ENCODE data around the gene HTRA1.

Gene HTRA1

DNA sequence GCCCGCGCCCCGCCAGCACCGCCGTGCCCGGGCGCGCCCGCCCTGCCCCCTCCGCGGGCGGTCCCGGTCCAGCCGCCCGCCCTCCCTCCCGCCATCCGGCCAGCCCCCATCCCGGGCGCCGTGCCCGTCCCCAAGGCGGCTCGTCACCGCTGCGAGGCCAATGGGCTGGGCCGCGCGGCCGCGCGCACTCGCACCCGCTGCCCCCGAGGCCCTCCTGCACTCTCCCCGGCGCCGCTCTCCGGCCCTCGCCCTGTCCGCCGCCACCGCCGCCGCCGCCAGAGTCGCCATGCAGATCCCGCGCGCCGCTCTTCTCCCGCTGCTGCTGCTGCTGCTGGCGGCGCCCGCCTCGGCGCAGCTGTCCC lies at the start of gene HTRA1:
Gene HTRA1, plus strand, starts transcription at position 187 of the 362 bp plus-strand sequence. Its CDS starts 100 bp downstream, at position 287.
- H3K4me1 ChIP-seq, result no peaks in the 10 kb centered on the region
- no peak within 1 kb of the TSS for H3K9ac ChIP-seq
- no peaks in the 10 kb centered on the region for H4K20me1 ChIP-seq
- no peaks in the 10 kb centered on the region for H3K27me3 ChIP-seq
- H3K4me2 ChIP-seq, result no peak within 1 kb of the TSS
- H3K9me3 ChIP-seq, result peaks cover 18% of the 10 kb centered on the region
- H3K27ac ChIP-seq, result no peak within 1 kb of the TSS
- TF ChIP-seq Cebpa-rat (IDR thresholded peaks at IDR 0.05), result no peak
- no peaks in the 10 kb centered on the region for H3K36me3 ChIP-seq
- no peak within 1 kb of the TSS for H3K4me3 ChIP-seq

DNA sequence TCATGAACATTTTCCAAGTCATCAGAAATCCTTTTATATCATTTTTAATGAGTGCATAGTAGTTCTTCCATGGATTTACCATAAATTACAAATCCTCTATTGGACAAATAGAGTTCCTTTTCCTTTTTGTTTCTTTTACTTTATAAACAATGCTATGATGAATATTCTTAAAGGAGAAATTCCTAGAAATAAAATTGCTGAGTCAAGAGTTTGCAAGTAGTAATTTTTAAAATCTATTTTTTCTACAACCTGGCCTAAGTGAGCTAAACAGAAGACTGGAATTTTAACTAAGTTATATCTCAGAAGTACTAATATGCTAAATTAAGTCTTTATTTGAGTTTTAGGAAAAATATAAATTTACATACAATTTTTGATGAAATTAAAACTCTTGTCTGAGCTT lies 48.0 kb upstream of the HTRA1 start:
- Histone ChIP-seq H3K4me3 (no peak overlapping the region), H3K36me3 (no peaks in the 10 kb centered on the region), H4K20me1 (no peaks in the 10 kb centered on the region), H3K9ac (no peak overlapping the region), H3K9me3 (no peaks in the 10 kb centered on the region), H3K27ac (no peak overlapping the region), H3K4me1 (peaks cover 13% of the 10 kb centered on the region), H3K27me3 (no peaks in the 10 kb centered on the region), H3K4me2 (no peak overlapping the region)
- TF ChIP-seq Cebpa-rat (IDR thresholded peaks at IDR 0.05), result no peak

DNA sequence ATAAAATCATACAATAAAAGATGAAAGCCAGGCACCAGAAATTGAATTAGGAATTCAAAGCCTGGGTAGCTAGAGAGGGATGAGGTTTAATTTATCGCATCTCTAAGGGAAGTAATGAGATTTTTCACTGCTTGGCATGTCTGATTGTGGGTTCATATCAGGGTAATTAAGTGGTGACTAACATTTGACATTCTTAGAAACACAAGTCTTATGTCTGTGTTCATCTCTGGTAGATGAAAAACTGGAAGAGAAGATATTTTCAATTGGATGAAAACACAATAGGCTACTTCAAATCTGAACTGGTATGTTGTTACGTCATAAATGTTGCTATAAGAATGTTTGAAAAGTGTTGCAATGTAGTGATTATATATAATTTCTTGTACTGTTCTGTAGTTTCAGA lies 43.7 kb upstream of the HTRA1 start:
- Histone ChIP-seq H3K36me3 (no peaks in the 10 kb centered on the region), H3K4me3 (no peak overlapping the region), H3K9me3 (no peaks in the 10 kb centered on the region), H3K4me1 (peaks cover 13% of the 10 kb centered on the region), H4K20me1 (no peaks in the 10 kb centered on the region), H3K9ac (no peak overlapping the region), H3K27me3 (no peaks in the 10 kb centered on the region), H3K27ac (no peak overlapping the region), H3K4me2 (peak overlapping the region; percentile 48)
- no peak for TF ChIP-seq Cebpa-rat (IDR thresholded peaks at IDR 0.05)

DNA sequence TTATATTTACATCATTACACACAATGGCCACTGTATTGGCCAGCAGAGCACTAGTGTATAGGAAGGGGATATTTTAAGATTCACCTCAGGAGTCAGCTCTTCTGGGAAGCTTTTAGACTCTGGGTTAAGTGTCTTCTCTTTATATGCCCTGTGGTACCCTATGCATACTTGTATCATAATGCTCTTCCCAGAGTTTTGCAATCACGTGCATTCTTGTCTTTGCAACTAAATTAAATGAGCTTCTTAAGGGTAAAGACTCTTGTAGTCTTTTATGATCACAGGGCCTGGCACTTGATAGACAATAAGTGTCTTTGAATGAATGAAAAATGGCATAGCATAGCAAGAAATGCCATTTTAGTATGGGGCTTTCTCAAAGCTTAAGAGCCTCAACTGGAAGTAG lies 42.3 kb upstream of the HTRA1 start:
- Histone ChIP-seq H3K36me3 (no peaks in the 10 kb centered on the region), H3K4me3 (no peak overlapping the region), H3K4me1 (peaks cover 13% of the 10 kb centered on the region), H3K9ac (no peak overlapping the region), H3K9me3 (no peaks in the 10 kb centered on the region), H3K27ac (no peak overlapping the region), H3K4me2 (no peak overlapping the region), H3K27me3 (no peaks in the 10 kb centered on the region), H4K20me1 (no peaks in the 10 kb centered on the region)
- no peak for TF ChIP-seq Cebpa-rat (IDR thresholded peaks at IDR 0.05)

DNA sequence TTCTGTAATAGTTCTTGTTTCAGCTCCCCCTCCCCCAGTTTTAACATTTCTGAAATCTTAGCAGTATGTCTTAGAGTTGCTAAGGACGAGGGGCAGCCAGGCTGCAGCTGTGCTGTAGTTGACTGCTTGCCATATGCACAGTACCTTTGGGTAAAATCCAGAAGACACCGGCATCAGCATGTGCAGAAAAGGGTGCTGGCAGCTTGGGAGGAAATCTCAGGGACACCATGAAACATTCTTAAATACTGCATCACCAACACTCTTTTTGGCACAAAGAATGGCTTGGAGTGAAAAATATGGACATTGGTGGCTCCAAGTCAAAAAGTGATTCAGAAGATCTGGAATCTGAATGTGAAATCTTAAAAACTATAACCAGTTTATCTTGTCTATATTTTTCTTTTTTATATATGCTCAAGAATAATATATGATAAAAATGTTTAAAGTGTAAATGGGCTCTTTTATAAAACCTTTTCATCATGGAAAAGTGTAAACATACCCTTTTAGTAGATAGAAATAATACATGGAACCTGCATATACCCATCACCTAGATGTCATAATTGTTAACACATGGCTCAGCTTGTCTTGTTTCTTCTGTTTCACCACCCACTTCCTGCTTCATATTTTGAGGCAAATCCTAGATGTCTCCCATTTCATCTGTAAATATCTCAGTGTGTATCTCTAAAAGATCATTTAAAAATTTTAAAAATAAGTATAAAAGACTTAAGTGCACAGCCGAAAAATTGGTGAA lies 41.3 kb upstream of the HTRA1 start:
- Histone ChIP-seq H3K36me3 (no peaks in the 10 kb centered on the region), H3K27me3 (no peaks in the 10 kb centered on the region), H3K9me3 (no peaks in the 10 kb centered on the region), H3K9ac (no peak overlapping the region), H3K4me1 (peaks cover 18% of the 10 kb centered on the region), H3K4me3 (no peak overlapping the region), H3K27ac (no peak overlapping the region), H4K20me1 (no peaks in the 10 kb centered on the region), H3K4me2 (no peak overlapping the region)
- no peak for TF ChIP-seq Cebpa-rat (IDR thresholded peaks at IDR 0.05)

DNA sequence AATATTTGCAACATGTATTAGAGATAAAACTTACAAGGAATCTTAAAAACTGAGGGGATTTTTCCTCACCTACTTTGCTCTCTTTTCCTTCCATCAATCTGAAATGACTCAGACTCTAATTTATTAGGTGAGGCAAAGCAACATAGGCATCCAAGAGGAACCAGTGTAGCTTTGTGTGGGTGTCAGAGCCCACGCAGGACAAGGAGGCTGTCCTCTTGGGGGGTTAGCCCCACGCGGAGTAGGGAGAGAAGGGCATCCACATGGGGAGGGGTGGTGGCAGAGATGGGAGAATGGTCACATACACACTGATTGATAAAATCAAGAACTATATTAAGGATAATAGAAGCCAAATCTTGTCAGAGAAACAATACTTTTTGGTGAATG lies 40.7 kb upstream of the HTRA1 start:
- Histone ChIP-seq H3K4me2 (no peak overlapping the region), H3K4me3 (no peak overlapping the region), H3K9me3 (no peaks in the 10 kb centered on the region), H3K4me1 (peaks cover 19% of the 10 kb centered on the region), H3K36me3 (no peaks in the 10 kb centered on the region), H3K27ac (no peak overlapping the region), H3K27me3 (no peaks in the 10 kb centered on the region), H4K20me1 (no peaks in the 10 kb centered on the region), H3K9ac (no peak overlapping the region)
- TF ChIP-seq Cebpa-rat (IDR thresholded peaks at IDR 0.05), result no peak

DNA sequence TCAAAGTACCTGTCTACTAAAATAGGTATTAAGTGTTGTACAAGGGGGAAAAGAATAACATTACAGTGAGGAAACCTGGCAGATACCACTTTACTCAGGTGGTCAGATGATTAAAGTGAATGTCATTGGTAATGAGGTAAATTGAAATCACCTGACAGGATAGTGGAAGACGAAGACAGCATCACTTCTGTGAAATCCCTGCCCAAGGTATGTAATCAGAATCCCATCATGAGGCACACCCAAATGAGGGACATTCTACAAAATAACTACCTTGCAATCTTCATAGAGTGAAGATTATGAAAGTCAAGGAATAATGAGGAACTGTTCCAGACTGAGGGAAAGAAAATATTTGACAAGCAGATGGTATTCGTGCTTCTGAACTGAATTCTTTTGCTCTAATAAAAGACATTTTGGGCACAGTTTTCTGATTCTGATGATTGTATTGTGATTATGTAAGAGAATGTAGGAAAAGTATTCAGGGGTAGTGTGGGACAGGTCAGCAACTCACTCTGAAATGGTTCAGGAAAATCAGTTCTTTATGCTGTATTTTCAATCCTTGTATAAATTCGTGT lies 40.2 kb upstream of the HTRA1 start:
- no peaks in the 10 kb centered on the region for H4K20me1 ChIP-seq
- H3K4me2 ChIP-seq, result no peak overlapping the region
- no peak for TF ChIP-seq Cebpa-rat (IDR thresholded peaks at IDR 0.05)
- H3K27ac ChIP-seq, result no peak overlapping the region
- no peaks in the 10 kb centered on the region for H3K27me3 ChIP-seq
- no peak overlapping the region for H3K4me3 ChIP-seq
- H3K9ac ChIP-seq, result no peak overlapping the region
- H3K36me3 ChIP-seq, result no peaks in the 10 kb centered on the region
- no peaks in the 10 kb centered on the region for H3K9me3 ChIP-seq
- peaks cover 19% of the 10 kb centered on the region for H3K4me1 ChIP-seq

DNA sequence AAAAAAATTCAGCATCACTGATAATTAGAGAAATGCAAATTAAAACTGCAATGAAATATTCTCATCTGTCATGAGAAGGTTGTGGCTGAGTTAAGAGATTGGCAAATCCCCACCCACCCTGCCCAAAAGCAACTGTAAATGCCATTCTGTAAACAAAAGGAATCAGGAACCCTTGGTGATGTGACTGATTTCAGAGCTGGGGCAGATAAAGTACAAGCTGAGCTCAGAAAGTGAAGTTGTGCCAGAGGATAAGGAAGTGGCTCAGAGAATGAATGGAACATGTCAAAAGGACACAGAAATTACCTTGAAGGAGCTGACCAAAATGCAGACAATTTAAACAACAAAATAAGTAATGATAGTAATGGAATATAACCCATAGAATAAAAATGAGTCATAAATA lies 39.6 kb upstream of the HTRA1 start:
- no peaks in the 10 kb centered on the region for H3K36me3 ChIP-seq
- no peak for TF ChIP-seq Cebpa-rat (IDR thresholded peaks at IDR 0.05)
- no peak overlapping the region for H3K27ac ChIP-seq
- no peak overlapping the region for H3K9ac ChIP-seq
- no peak overlapping the region for H3K4me2 ChIP-seq
- H4K20me1 ChIP-seq, result no peaks in the 10 kb centered on the region
- no peaks in the 10 kb centered on the region for H3K9me3 ChIP-seq
- H3K4me1 ChIP-seq, result peaks cover 16% of the 10 kb centered on the region
- no peak overlapping the region for H3K4me3 ChIP-seq
- H3K27me3 ChIP-seq, result no peaks in the 10 kb centered on the region

DNA sequence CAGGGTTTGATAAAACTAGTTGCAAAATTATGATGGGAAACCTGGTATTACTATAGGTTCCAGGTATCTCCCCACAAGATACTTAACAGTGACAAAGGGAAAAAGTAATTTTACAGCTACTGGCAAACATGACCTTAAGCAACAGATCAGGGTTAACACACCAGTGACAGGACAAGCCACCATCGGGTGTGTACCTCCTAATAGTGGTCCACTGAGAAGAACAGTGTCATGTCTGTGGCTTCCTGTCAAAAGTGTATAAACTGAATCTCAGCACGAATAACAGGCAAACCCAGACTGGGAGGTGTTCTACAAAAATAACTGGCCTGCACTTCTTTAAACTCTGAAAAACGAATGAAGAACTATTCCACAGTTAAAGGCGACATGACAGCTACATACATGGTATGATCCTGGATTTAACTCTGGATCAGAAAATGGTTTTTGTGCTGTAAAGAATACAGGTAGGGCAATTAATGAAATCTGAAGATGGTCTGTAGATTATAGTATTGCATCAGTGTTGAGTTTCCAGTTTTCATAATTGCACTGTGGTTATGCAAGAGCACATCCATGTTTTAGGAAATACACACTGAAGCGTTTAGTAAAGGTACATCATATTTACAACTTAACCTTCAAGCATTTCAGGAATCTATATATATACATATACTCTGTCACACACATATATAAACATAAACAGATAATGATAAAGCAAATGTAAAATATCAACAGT lies 38.9 kb upstream of the HTRA1 start:
- Histone ChIP-seq H3K4me1 (peaks cover 16% of the 10 kb centered on the region), H4K20me1 (no peaks in the 10 kb centered on the region), H3K9ac (no peak overlapping the region), H3K27me3 (no peaks in the 10 kb centered on the region), H3K27ac (no peak overlapping the region), H3K4me2 (no peak overlapping the region), H3K4me3 (no peak overlapping the region), H3K9me3 (no peaks in the 10 kb centered on the region), H3K36me3 (no peaks in the 10 kb centered on the region)
- TF ChIP-seq Cebpa-rat (IDR thresholded peaks at IDR 0.05), result no peak

DNA sequence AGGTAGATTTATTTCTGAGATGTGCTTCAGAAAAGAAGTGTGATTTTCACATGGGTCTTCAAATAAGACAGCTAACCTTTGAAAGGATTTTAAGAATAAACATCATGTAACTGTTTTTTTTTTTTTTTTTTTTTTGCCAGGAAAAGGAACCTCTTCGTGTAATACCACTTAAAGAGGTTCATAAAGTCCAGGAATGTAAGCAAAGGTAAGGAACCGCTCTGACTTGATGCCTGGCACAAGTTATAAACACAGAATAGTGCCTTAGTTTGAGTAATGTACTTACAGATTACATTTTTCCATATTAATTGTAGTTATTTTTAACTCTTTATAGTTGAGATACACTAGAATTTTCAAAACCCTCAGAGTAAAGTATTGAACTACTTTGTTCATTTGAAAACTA lies 37.3 kb upstream of the HTRA1 start:
- H3K4me3 ChIP-seq, result no peak overlapping the region
- H3K27me3 ChIP-seq, result no peaks in the 10 kb centered on the region
- no peaks in the 10 kb centered on the region for H3K36me3 ChIP-seq
- TF ChIP-seq Cebpa-rat (IDR thresholded peaks at IDR 0.05), result no peak
- H3K27ac ChIP-seq, result no peak overlapping the region
- H3K9ac ChIP-seq, result no peak overlapping the region
- H4K20me1 ChIP-seq, result no peaks in the 10 kb centered on the region
- no peak overlapping the region for H3K4me2 ChIP-seq
- H3K9me3 ChIP-seq, result no peaks in the 10 kb centered on the region
- peaks cover 17% of the 10 kb centered on the region for H3K4me1 ChIP-seq
